AG04449 (cell line): ENCODE measurements around the gene STK17B.

Experiments
- CTCF ChIA-PET: fragments of 350-600 bp; formaldehyde crosslinking; extraction: SDS; loops from one replicate; lab custom pipeline; 2021; ENCODE audit warnings: antibody characterized with exemption; lab: Yijun Ruan, JAX
- POLR2A ChIA-PET: fragments of 400-600, 350-600 bp; formaldehyde crosslinking; extraction: SDS; loops from one replicate; lab custom pipeline; 2020; ENCODE audit warnings: antibody characterized with exemption, inconsistent platforms; lab: Yijun Ruan, JAX
- DNase-seq: peaks from one replicate; pipeline ENCODE4 v3.0.0-alpha.2; 2010; ENCODE audit warnings: low read depth, low spot score
- H3K4me3 ChIP-seq: 2 replicates; pipeline ENCODE4 v1.5.1; 2011; ENCODE audit warnings: low read depth, mild to moderate bottlenecking, control low read depth, low read length
- TF ChIP-seq, protein P1 (sequence below): IDR thresholded peaks from one replicate; pipeline ENCODE4 v1.5.1; 2011; ENCODE audit warnings: mild to moderate bottlenecking, moderate library complexity, low read length, control low read depth, inconsistent platforms; ENCODE audit not compliant: insufficient read depth; ENCODE audit errors: missing control alignments

STK17B gene

GRCh38 chr2:196136151-196136550 is 35.2 kb downstream of the STK17B start:
- H3K4me3 ChIP-seq, result no peak overlapping the region
- ChIA-PET POLR2A (no interaction called here), CTCF (interaction anchor here (1.6 kb wide), 1 partner anchor 141 kb away, joined by 4 read pairs; no protein-coding TSS in a partner anchor)
- no peak for DNase-seq
- TF ChIP-seq, protein P1, sequence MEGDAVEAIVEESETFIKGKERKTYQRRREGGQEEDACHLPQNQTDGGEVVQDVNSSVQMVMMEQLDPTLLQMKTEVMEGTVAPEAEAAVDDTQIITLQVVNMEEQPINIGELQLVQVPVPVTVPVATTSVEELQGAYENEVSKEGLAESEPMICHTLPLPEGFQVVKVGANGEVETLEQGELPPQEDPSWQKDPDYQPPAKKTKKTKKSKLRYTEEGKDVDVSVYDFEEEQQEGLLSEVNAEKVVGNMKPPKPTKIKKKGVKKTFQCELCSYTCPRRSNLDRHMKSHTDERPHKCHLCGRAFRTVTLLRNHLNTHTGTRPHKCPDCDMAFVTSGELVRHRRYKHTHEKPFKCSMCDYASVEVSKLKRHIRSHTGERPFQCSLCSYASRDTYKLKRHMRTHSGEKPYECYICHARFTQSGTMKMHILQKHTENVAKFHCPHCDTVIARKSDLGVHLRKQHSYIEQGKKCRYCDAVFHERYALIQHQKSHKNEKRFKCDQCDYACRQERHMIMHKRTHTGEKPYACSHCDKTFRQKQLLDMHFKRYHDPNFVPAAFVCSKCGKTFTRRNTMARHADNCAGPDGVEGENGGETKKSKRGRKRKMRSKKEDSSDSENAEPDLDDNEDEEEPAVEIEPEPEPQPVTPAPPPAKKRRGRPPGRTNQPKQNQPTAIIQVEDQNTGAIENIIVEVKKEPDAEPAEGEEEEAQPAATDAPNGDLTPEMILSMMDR, result no peak

- ChIA-PET POLR2A (no interaction called here), CTCF (no interaction called here)
- no peak overlapping the region for H3K4me3 ChIP-seq
- TF ChIP-seq, protein P1, result no peak
- DNase-seq, result no peak
Observed at GRCh38 chr2:196131949-196132925, 39.1 kb downstream of the STK17B start.

DNA sequence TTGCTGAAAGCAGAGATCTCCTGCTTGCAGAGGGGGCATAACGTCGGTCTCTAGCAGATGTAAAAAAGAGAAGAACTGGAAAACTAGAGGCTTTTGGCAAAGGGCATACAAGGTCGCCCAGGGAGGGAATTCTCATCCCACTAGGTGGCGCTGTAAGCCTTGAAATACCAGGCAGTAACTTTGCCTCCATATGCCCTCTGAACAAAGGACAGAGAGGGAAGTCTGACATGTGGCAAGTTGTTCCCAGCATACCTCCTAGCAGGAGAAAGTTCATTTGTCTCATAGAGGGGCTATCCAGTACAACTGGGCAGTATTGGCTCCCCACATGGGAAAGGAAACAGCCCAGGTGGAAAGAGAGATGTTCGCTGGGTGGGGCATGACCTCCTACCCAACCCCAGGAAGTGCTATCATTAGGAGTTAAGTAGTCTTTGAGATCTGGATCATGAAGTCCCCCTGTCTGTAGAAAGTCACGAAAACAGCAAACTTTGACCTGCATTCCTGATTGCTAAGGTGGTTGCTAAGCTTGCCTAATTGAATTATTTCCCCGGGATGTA is 39.9 kb downstream of the STK17B start:
- TF ChIP-seq, protein P1, result no peak
- CTCF ChIA-PET, result no interaction called here
- no peak for DNase-seq
- H3K4me3 ChIP-seq, result no peak overlapping the region
- POLR2A ChIA-PET, result no interaction called here

DNA sequence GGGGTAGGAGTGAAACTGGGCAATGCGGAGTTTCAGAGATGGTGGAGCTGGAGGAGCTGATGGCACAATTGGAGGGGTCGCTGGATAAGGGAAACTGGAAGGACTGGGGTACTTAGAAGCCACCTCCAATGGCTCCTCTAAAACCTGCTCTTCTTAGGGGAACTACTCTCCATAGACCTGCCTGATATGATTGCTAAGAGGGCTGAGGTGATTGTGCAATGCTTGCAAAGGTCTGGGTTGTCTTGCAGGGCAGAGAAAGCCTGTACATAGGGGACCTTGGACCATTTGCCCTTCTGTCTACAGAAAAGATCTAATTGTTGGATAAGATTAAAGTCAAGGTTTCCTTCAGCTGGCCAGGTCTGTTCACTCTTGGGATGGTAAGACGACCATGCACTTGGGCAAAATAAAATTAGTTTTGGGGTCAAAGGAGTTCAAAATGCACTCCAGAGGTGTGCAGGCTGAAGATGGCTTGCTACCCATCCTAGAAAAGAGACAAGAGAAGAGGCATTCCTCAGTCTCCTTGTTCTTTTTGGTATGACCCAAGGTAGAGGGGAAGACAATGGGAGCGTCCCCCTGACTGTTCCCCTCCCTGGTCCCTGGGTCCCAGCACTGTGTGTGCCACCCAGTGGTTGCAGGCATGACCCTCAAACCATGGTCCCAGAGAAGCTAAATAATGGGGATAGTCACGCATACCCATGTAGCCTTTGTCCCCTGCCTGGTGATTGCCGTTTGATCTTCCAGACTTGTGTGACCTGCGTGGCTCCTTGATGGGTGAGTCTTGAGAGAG is 41.1 kb downstream of the STK17B start:
- DNase-seq, result no peak
- no peak overlapping the region for H3K4me3 ChIP-seq
- TF ChIP-seq, protein P1, result no peak
- ChIA-PET POLR2A (no interaction called here), CTCF (interaction anchor here (1.0 kb wide), 1 partner anchor 146 kb away, joined by 4 read pairs; no protein-coding TSS in a partner anchor)

DNA sequence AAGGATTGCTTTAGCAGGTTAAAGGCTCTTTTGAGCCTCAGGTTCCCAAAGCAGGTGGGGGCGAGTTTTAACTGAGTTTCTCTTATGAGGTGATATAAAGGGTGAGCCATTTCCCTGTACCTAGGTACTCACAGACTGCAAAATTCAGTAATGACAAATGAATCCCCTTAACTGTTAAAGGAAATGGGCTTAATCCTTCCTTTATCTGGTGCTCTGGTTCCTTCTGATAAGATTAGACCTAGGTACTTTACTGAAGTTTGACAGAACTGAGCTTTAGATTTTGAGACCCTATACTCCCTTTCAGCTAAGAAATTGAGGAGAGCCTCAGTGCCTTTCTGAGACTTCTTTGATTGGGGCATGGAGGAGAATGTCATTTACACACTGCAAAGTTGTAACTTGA is 42.6 kb downstream of the STK17B start:
- ChIA-PET CTCF (no interaction called here), POLR2A (interaction anchor here (0.8 kb wide), 1 partner anchor 16 kb away, joined by 5 read pairs; no protein-coding TSS in a partner anchor)

More for the DNA sequence above, 42.6 kb downstream of the STK17B start:
- DNase-seq, result no peak
- H3K4me3 ChIP-seq, result no peak overlapping the region
- TF ChIP-seq, protein P1, result no peak
